ENCODE results near the gene CLEC18A.
"Not testable (repeated sequence)": the region's sequence is repeated elsewhere in the genome, so short reads cannot be mapped to it uniquely, and the experiment has no call there.

DNA sequence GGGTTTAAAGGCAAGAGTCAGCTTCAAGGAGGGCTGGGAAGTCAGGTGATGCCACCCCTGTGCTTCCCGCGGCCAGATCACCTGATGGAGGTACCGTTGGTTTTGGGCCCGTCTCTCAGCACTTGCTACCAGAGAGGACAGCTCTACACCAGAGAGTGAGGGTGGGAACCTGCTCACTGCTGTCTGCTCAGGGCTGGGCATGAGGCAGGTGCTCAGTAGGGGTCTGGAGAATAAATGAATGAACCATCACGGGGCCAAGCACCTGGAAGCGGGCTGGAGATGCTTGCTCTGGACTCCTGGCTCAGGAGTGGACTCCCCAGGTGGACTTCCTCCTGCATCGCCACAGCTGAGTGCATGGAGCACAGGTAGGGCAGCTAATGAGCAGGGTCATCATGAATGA lies 21.0 kb downstream of the CLEC18A start:
- TF ChIP-seq CTCF (IDR thresholded peaks at IDR 0.05; ENCODE audit: low read depth, low read length, poor library complexity, severe bottlenecking); EZH2phosphoT487 (IDR thresholded peaks at IDR 0.05; ENCODE audit: borderline replicate concordance, low read length): not testable (repeated sequence)

Data from DOHH2 (cell line).